Omental fat pad (tissue), 4 donors: ENCODE results near the gene DGKH. TPM values are rescaled to one million over a fixed set of nuclear protein-coding genes. Genes with fewer than 3 reads are reported as not detected.

ENCODE experiments used
- ATAC-seq: fragments of 150-250 bp; one replicate; pipeline ENCODE4 v1.9.1; 2016; ENCODE audit warnings: mild to moderate bottlenecking, moderate library complexity; ENCODE audit not compliant: low FRiP score
- DNase-seq: peaks from one replicate; pipeline ENCODE4 v3.0.0-alpha.2; 2019; ENCODE audit warnings: low spot score
- total RNA-seq, 4 donors: library from RNA; depleted of rRNA; stranded (reverse); fragments of >200 nt; gene quantifications; one replicate each; pipeline ENCODE4 v1.1.0, GENCODE V29; 2016
- TF ChIP-seq, protein P1 (sequence below), 3 donors: fragments of 450-650 bp; IDR thresholded peaks; one replicate each; pipeline ENCODE4 v1.5.1; 2016 to 2017; ENCODE audit warnings: antibody characterized with exemption in 3 of 3, mild to moderate bottlenecking in 3 of 3, moderate library complexity in 2 of 3

Gene DGKH
- total RNA-seq, 4 donors from 2014 or later = 9.7 to 24.7 (median 17.6) TPM

DNA sequence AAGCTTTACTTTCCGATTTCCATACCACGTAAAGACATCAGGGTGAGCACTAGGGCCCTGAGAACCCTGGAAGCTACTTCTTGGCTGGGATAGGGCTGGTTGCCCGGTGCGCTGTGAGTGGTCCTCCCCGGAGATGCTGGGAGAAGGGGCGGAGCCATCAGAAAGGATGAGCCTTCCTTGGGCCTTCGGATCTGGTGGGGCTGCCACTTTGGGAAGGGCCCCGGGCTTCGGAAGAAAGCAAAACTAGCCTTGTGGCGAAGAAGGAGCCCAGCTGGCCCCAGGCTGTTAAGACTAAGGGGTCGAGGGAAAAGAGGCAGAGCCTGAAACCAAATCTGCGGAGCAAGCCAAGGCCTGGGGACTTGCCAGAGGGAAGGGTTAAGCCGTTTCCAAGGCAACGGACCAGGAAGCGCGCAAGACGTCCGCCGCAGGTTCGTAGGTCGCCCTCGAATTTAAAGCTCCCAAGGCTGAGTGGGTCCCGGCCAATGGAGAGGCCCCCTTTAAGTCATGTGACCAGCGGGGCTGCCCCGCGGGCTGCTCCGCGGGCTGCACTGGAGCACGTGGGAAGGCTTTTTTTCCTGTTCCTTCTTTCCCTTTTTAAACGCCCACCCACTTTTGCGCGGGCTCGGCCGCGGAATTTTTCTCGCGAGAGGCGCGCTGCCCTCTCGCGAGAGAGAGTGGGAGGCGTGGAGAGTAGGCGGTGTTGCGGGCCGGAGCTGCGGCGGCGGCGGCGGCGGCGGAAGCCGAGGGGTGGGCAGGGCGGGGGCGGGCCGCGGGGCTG is 223.1 kb downstream of the DGKH start:
- TF ChIP-seq, protein P1, sequence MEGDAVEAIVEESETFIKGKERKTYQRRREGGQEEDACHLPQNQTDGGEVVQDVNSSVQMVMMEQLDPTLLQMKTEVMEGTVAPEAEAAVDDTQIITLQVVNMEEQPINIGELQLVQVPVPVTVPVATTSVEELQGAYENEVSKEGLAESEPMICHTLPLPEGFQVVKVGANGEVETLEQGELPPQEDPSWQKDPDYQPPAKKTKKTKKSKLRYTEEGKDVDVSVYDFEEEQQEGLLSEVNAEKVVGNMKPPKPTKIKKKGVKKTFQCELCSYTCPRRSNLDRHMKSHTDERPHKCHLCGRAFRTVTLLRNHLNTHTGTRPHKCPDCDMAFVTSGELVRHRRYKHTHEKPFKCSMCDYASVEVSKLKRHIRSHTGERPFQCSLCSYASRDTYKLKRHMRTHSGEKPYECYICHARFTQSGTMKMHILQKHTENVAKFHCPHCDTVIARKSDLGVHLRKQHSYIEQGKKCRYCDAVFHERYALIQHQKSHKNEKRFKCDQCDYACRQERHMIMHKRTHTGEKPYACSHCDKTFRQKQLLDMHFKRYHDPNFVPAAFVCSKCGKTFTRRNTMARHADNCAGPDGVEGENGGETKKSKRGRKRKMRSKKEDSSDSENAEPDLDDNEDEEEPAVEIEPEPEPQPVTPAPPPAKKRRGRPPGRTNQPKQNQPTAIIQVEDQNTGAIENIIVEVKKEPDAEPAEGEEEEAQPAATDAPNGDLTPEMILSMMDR (IDR thresholded peaks at IDR 0.05) = no peak
- ATAC-seq = peak; percentile 94
- DNase-seq = peak; percentile 65

DNA sequence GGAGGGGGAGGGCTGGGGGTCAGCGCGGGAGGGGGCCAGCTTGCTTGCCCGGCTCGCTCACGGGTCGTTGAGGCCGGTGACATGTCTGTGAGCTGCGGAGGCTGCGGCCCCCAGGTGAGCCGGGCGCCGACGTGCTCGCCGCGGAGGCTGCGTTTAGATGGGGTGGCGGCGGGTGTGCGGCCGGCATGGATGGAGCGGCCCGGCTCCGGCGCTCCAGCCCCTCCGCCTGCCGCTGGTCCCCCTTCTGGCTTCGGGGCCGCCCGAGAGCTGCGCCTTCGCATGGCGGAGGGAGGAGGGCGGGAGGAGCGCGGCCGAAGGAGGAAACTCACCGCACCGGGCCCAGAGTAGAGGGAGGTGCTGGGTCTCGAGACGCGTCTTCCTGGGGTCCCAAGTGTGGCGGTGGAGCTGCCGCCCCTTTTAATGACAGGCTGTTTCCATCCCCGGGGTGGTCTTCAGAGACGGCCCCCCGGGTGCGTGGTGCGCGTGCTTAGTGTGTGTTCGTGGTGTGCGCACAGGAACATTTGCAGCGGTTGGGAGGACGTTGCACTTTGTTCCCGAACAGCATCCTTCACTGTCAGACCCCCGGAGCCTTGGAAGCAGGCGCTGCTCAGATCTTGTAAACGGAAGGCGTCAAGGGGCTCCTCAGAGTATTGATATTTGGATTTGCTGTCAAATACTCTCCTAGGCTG is 223.8 kb downstream of the DGKH start, which contains the start of gene AKAP11:
Gene AKAP11 (plus strand): TSS at position 38 of the 689 bp plus-strand sequence. CDS start 14,197 bp downstream, outside the sequence.
- peak; percentile 61 for ATAC-seq
- TF ChIP-seq, protein P1 (IDR thresholded peaks at IDR 0.05) = no peak
- peak; percentile 33 for DNase-seq

DNA sequence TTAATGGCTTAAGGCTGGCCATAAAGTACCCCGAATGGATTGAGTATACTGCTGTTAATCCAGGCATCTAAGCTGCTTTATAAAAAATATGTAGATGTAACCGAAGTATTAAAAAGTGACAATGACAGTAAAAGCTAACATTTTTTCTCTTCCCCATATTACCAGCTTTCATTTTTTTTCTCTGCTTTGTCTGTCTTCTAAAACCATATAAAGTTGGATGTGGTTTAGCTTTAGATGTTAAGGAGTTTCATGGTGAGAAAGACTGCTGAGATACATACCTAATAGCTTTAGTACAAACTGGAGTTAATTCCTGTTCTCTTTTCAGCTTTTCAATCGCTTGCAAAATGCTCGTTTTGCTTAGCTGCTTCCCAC is 224.3 kb downstream of the DGKH start:
- TF ChIP-seq, protein P1 (IDR thresholded peaks at IDR 0.05) = no peak
- no peak for ATAC-seq
- no peak for DNase-seq

DNA sequence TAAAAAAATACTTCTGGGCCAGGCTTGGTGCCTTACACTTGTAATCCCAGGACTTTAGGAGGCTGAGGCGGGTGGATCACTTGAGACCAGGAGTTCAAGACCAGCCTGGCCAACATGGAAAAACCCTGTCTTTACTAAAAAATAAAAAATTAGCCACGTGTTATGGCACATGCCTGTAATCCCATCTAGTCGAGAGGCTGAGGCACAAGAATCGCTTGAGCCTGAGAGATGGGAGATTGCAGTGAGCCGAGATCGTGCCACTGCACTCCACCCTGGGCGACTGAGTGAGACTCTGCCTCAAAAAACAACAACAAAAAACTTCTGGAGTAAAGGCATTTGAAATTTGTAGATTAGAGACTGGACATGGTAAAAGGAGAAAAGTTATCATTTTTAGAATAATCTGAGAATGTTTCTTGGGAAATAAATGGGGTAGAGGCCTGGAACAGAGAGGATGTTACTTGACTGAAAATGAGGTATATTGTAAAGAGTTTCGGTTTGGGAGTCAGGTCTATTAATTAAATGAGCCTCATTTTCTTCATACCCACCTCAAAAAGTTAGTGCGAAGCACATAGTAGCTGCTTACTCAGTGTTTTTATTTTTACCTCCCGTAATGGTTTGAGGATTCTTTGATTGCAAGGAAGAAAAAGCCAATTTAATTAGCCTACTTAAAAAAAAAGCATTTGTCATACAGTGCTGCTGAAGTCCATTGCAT is 226.1 kb downstream of the DGKH start:
- DNase-seq (no peak), ATAC-seq (no peak)
- TF ChIP-seq, protein P1 (IDR thresholded peaks at IDR 0.05) = no peak

DNA sequence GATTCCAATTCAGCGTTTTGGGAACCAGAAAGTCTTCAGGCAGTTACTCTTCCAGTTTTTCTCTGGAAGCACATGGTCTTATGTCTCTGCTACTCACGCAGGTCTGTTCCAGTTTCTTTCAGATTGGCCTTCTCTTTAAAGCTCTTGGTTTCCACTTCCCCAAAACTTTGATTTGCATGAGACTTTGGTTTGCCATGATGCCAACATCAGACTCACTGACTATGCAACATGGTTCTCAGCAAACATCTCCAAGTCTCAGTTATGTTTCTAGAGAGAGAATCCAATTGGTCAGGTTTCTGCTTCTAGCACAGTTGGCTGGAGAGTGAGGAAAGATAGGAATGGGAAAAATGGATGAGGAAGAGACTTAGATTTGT is 226.6 kb downstream of the DGKH start:
- no peak for ATAC-seq
- TF ChIP-seq, protein P1 (IDR thresholded peaks at IDR 0.05) = no peak
- no peak for DNase-seq

DNA sequence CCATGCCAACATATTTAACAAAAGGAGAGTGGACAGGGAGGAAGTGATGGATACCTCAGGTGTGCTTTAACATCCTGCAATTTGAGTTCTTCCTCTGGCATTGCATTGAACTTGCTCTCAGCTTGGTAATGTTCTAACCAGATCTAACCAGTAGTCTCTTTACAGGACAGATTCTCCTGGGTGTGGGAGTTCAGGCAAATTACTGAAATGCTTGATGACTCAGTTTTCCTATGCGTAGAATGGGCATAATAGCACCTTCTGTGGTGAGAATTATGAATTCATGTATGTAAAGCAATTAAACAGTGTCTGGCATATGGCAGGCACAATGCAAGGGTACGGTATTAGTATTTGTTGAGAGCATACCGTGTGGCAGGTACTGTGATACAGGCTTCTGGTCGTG is 227.1 kb downstream of the DGKH start:
- no peak for ATAC-seq
- no peak for DNase-seq
- TF ChIP-seq, protein P1 (IDR thresholded peaks at IDR 0.05) = no peak
